ENCODE data around the gene CD300LF.

CD300LF gene

GRCh38 chr17:74712756-74713155 is at the start of gene CD300LF:
CD300LF (minus strand) TSS chr17:74712923; CDS start chr17:74712866, 57 bp downstream.
- no peak for DNase-seq

DNA sequence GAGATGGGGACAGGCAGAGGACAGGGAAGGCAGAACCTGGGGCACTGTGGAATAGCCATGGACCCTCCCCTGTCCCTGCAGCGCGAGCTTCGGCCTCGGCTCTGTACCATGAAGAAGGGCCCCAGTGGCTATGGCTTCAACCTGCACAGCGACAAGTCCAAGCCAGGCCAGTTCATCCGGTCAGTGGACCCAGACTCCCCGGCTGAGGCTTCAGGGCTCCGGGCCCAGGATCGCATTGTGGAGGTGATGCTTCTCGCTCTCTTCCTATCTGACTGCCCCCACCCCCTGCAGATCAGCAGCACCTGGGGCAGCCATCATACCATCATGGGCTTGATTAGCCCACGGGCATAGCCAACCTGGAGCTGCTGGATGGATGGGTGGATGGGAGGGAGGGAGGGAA is 49.2 kb upstream of the CD300LF start:
- DNase-seq, result no peak

GRCh38 chr17:74761419-74761818 is 48.7 kb upstream of the CD300LF start:
- DNase-seq, result no peak

DNA sequence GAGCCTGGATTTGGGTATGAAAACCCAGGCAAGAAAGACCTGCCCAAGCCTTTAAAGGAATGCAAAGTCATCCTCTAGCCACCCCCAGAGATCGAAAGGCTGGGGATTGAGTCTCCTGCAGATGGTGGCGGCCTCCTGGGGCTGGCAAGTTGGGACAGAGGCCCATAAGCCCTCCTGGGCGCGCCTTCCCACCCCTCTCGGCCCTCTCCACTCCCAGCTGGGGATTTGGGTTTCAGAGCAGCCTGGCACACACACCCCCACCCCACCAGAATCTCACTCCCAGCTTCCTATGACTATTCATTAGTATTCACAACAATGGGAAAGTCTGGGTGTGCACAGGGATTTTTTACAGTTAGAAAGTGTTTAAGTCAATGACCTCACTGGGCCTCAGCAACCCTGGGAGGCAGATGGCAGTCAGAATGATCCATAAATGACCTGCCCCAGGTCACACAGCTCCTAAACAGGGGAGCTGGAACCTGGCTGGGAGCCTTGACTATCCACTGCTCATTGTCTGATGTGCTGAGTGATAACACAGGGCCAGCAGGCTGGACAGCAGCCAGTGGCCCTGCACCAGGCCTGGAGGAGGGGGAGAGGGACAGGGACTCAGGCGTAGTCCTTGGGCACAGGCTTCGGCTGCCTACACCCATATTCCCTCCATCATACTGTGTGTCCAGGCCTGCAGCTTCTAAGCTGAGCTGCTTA is 47.8 kb upstream of the CD300LF start:
- DNase-seq, result no peak

DNA sequence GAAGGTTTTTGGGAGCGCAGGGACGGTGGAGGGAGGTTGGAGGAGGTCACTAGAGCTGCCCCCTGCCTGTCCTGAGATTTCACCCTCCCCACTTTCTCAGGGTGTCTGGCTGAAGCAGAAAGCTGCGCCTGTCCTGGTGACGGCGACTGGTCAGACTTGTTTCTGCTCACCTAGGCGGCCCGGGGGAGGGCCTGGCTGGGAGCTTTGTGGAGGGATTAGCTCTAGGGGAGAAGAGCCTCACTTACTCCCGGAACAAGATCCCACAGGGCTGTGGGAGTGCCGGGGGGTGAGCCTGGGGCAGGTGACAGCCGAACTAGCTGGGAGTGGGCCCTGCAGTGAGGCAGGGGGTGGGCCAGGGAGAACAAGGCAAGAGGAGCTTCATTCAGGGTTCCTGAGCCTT is 47.2 kb upstream of the CD300LF start:
- DNase-seq, result no peak

DNA sequence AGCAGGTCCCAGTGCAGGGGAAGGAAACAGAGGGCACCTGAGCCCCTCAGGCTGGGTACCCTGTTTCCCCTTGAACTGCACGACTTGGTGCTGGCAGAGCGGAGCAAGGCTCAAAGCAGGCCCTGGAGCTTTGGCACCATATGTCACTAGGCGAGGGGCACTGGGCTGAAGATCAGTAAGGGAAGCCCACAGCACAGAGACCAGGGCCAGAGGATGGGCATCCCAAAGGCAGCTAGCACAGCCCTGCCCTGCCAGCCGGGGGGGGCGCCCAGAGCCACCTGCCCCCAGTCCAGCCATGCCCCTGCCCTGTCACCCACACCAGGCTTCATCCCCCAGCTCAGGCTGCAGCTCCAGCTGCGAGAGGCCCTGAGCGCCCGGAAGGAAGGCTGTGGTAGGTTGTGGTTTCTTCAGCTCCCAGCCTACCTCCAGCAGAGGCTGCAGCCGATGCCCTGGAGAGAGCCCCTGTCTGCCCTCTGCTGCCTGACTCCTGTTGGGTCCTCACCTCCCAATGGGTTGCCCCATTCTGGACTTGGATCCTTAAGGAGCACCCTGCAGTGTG is 46.6 kb upstream of the CD300LF start:
- DNase-seq, result peak; percentile 48

DNA sequence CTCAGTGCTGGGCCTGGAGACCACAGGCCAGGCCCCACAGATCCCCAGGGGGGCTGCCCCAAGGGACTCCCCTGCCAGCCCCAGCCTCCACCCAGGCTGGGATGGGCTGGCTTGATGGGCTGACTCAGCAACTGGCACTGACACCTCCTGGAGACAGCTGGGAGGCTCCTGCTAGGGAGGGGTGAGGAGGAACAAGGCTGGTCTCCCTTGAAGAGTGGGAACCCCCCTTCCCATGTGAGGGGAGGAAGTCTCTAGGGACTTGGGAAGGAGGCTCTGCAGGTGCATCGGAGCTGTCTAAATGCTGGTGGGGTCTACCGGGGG is 46.1 kb upstream of the CD300LF start:
- no peak for DNase-seq

GRCh38 chr17:74757931-74758847 is 45.5 kb upstream of the CD300LF start:
- no peak for DNase-seq

DNA sequence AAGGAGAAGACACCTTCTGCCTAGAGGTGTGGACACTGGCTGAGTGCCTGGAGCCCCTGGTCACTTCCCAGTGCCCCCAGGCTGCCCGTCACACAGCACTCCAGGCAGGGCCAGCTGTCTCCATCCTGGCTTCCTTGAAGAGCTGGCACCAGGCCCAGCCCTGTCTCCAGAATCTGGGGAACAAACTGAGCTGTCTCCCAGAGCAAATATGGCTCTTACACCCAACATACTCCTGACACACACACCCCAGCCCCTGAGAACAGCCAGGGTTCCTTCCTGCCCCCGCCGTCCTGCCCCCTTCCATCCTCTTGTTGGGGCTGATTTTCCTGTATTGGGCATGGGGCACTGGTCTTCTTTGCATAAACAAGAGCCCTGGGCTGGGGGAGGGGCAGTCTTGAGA is 44.8 kb upstream of the CD300LF start:
- DNase-seq, result no peak

- DNase-seq, result no peak
Measured at GRCh38 chr17:74756891-74757290, 44.2 kb upstream of the CD300LF start.

GRCh38 chr17:74755533-74755932 is 42.8 kb upstream of the CD300LF start:
- DNase-seq, result no peak

- no peak for DNase-seq
Measured at GRCh38 chr17:74754832-74755231, 42.1 kb upstream of the CD300LF start.

DNA sequence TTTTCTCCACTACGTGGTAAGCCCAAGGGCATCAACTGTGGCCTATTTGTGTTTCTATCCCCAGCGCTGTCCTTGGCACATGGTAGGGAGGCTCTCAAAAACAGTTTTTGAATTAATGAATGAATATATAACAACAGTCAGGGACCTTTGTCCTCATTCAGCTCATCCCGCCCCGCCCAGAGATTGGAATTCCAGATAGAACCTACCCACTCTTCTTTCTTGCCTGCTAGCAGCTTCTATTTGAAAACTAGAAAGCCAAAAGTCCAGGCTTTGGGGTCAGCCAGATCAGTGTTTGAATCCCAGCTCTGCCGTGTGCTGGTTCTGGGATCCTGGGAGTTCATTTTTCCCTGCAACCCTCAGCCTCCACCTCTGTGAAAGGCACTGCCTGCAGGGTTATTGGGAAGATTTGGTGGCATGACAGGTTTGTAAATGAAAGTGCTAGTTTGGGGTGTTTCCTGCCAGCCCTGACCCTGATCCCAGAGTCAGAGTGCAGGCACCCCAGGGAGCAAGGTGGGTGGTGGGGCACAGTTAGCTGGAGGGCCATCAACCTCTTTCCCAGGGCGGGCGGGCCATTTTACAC is 40.2 kb upstream of the CD300LF start:
- no peak for DNase-seq

DNA sequence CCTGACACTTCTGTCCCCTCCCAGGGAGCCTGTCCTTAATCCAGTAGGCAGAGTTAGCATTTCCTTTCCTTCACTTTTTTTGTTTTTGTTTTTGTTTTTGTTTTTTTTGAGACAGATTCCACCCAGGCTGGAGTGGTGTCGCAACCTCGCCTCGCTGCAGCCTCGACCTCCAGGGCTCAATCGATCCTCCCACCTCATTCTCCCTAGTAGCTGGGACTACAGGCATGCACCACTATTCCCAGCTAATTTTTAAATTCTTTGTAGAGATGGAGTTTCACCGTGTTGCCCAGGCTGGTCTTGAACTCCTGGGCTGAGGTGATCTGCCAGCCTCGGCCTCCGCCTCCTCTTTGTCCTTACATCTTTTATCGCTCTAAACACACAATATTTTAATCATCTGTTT is 39.7 kb upstream of the CD300LF start:
- DNase-seq, result no peak

DNA sequence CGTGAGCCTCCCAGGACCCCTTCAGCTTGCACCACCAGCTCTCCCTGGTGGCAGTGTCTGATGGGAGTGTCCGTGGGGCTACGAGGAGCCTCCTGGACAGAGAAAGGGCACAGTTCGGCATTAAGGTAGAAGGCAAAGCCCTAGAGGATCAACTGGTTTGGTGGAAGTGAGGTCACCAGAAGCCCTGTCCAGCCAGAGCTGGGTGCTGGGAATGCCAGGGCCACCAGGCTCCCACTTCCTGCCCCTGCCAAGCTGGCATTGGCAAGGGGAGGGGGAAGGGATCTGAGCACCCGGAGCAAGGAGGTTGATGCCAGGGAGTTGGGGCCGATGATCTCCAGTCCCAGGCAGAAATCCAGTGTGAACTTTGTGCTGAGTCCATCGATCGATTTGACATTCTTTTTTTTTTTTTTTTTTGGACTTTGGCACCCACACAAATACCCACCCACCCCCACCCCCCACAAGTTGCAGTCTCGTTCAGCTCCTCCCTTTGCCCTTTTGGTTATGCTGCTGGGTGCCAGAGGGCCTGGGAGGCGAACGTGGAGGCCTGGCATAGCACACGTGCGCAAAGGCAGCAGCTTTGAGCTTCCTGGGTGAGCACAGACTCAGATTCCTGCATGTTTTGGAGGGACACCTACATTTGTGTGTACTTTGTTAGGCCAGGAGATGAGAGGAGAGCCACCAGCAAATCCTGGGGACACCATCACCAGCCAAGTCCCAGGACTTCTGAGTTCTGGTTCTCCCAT is 37.8 kb upstream of the CD300LF start:
- DNase-seq, result no peak

- no peak for DNase-seq
Measured at GRCh38 chr17:74750039-74750326, 37.3 kb upstream of the CD300LF start.

DNA sequence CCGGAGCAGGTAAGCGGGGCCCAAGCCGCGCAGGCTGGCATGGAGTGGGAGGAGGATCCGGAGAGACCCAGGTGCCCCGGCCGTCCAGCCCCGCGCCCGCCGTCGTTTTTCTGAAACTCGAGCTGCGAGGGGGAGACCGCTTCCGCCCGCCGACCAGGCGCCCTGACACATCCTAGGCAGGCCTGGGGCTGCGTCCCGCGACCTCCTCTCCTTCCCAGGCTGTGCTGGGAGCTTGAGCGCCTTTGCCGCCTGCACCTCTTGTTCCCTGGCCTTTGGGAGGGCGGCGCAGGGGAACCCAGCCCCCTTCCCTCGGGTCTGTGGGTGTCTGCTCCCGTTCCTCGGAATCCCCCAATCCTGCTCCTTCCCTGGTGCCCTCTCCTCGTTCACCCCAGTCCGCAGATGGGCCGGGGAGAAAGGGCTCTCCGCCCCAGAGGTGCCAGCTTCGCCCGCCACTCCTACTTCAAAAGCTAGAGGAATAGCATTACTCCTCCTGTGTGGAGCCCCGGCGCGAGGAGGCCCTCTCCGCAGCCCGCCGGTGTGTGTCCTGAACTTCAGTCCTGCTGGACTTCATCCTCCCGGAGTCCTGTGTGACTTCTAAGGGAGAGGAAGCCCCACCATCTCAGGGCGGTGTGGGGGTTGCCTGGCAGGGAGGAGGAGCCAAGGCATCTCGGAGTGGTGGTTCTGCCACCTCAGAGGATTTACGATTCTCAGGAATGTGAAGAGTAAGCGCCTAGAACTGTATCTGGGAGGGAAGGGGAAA is 36.7 kb upstream of the CD300LF start:
- DNase-seq, result peak; percentile 57

- peak; percentile 92 for DNase-seq
Measured at GRCh38 chr17:74748529-74749278, 36.0 kb upstream of the CD300LF start, which contains the start of gene NHERF1. NHERF1 (plus strand) TSS chr17:74748628; CDS start chr17:74748847, 219 bp downstream.

GRCh38 chr17:74748279-74748528 is 35.5 kb upstream of the CD300LF start:
- DNase-seq, result no peak

GRCh38 chr17:74746922-74747321 is 34.2 kb upstream of the CD300LF start:
- no peak for DNase-seq

DNA sequence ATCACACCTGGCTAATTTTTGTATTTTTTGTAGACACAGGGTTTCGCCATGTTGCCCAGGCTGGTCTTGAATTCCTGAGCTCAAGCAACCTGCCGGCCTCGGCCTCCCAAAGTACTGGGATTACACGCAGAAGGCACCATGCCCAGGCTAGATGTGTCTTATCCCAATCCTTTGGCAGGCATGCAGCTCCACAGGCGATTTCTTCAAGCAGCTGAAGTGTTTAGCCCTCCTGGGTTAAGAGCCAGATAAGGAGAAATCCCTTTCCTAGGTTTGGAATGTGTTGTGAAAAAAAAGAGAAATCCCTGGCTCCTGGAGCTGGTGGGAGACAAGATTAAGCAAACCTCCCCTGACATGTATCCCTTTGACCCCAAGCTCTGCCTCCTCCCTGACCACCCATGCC is 33.7 kb upstream of the CD300LF start:
- no peak for DNase-seq
